ENCODE results near the gene MBTPS1.

DNA sequence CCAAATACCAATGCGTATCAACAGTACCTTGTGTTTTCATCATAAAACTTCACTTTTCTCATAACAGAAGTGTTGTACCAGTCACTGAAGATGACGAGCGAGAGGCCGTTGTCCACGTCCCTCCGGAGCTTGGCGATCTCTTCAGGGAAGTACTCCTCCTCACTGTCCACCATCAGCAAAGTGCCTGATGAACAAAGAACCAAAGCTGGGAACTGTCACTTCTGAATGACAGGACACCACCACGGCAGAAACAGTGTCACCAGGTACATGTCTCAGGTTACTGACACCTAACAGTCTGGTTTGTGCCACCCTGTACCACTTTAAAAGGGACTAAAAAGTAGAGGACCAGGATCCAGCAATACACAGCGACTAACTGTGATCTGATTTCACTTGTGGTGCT, 49.1 kb downstream of the MBTPS1 start:
- TF ChIP-seq ESRRA (IDR thresholded peaks at IDR 0.05; ENCODE audit: low read length) (no peak), CTCF (IDR thresholded peaks at IDR 0.05 in 2 of 3, conservative IDR thresholded peaks at IDR 0.05 in 1 of 3; ENCODE audit: control insufficient read depth in 2 of 3, extremely low read depth in 1 of 3, insufficient read depth in 1 of 3, low read depth in 3 of 3, low read length in 3 of 3) (no peak), E2F4 (IDR thresholded peaks at IDR 0.05; ENCODE audit: low read depth, low read length) (no peak), SKIL (IDR thresholded peaks at IDR 0.05; ENCODE audit: low read depth, poor library complexity, severe bottlenecking) (no peak), EP300 (IDR thresholded peaks at IDR 0.05; ENCODE audit: borderline replicate concordance in 1 of 2, control insufficient read depth in 1 of 2, low read depth in 2 of 2, low read length in 2 of 2) (no peak), RFX5 (IDR thresholded peaks at IDR 0.05; ENCODE audit: low read depth, low read length) (no peak)

All from GM12878 (cell line).